ENCODE data around the gene NSRP1.

Gene NSRP1

DNA sequence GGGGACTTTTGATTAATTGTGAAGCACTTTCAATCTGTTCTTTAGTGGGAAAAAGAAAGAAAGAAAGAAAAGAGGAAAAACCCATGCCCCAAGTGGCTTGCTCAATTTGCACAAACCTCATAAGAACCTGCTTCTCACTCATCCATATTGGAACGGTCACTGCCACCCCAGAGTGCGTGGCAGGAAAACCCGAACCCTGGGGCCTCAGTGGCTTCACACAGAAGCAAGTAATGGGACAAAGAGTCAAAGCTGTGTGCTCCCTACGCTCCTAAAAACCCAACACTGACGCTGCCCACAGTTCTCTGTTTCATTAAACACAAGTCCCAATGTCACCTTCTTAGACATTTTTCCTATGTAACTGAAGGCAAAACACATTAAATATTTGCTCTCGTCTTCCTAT, 117.7 kb downstream of the NSRP1 start:
- DNase-seq (ENCODE audit: insufficient read length, low spot score) (no peak), FAIRE-seq (no peak)
- TF ChIP-seq PAX5 (IDR thresholded peaks at IDR 0.05; ENCODE audit: insufficient read depth, low read length, severe bottlenecking), result no peak
- TF ChIP-seq POLR2A (IDR thresholded peaks at IDR 0.05; ENCODE audit: low read depth, low read length), result no peak
- no peak for TF ChIP-seq TAF1 (IDR thresholded peaks at IDR 0.05; ENCODE audit: low read depth, low read length)
- no peak for TF ChIP-seq POLR2AphosphoS5 (IDR thresholded peaks at IDR 0.05; ENCODE audit: low read depth, low read length)
- TF ChIP-seq POU2F2 (IDR thresholded peaks at IDR 0.05; ENCODE audit: low read depth, low read length), result no peak

DNA sequence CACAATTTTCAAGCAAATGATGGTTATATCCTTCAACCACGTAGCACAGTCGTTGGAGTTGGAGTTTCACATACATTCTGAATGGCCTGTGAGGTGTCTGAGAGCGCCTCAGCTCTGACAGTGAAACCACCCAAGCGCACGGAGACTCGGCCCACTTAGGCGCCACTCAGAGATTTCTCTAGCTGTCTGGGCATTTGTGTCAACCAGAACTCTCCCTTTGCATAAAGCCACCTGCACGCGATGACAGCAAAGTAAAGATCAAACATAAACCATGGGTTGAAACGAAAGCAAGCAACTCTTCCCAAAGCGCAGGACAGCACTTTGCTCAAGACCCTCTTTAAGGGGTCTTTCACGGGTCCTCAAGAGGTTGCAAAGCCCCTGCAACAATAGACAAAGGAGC, 118.3 kb downstream of the NSRP1 start:
- peak; percentile 18; the same call in 1 of the 2 replicates for TF ChIP-seq POU2F2 (IDR thresholded peaks at IDR 0.05; ENCODE audit: low read depth, low read length)
- no peak for TF ChIP-seq POLR2A (IDR thresholded peaks at IDR 0.05; ENCODE audit: low read depth, low read length)
- DNase-seq (ENCODE audit: insufficient read length, low spot score) (peak; percentile 52), FAIRE-seq (peak; percentile 93)

DNA sequence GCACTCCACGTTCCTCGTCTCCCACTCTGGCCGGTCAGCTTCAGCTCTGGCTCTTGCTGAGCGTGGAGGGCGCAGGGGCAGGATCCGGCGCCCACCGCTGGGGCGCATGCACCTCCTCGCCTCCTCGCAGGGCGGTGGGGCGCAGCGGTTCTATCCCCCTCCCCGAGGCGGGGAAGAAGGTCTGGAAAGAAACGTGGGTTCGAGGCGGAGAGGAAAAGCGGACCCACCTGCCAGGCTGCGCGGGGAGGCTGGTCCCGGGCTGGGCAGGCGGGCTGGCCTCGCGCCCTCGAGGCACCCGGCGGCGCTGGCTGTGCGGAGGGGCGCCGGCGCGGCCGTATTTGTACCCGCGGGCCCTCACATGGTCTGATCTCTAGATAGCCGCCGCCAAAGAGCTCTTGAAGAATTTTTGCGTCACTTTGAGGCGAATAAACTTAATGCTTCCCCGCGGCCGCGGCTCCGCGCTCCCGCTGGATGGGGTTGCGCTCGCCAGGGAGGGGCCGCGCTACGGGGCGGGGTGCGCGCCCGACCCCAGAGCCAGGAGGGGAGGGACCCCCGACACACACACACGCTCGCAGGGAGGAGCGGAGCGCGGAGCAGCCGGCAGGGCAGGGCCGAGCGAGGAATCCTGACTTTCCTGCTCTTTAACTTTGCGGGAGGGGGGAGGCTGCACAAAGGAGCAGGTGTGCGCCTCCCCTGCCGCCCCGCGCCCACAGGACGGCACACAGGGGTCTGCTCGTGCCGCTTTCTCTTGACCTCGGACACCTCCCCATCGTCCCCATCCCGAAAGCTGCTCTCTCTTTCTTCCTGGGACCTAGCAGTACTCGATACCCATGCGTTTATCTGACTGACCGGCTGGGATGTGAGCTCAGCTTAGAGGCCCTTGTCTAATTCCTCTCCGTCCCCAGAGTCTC, 119.0 kb downstream of the NSRP1 start, which contains the start of gene SLC6A4:
TSS of gene SLC6A4 (minus strand) at position 312 of the 911 bp plus-strand sequence. CDS start 13,739 bp downstream, outside the sequence.
- no peak for DNase-seq (ENCODE audit: insufficient read length, low spot score)
- peak; percentile 57 for FAIRE-seq

More for the DNA sequence above, 119.0 kb downstream of the NSRP1 start, which contains the start of gene SLC6A4:
- TF ChIP-seq SPI1 (IDR thresholded peaks at IDR 0.05; ENCODE audit: low read depth, low read length) (no peak), POLR2A (IDR thresholded peaks at IDR 0.05; ENCODE audit: low read depth, low read length) (no peak), POU2F2 (IDR thresholded peaks at IDR 0.05; ENCODE audit: low read depth, low read length) (no peak), POLR2AphosphoS5 (IDR thresholded peaks at IDR 0.05; ENCODE audit: low read depth, low read length) (no peak), PAX5 (IDR thresholded peaks at IDR 0.05; ENCODE audit: insufficient read depth, low read length, severe bottlenecking) (no peak), TAF1 (IDR thresholded peaks at IDR 0.05; ENCODE audit: low read depth, low read length) (no peak)
